BJ (cell line): ENCODE results near the gene OR10AD1. TPM values are rescaled to one million over a fixed set of nuclear protein-coding genes. Genes with fewer than 3 reads are reported as not detected.
A peak's percentile ranks its signal among the peaks of the same experiment; 100 is the strongest.
"Not testable (repeated sequence)": the region's sequence is repeated elsewhere in the genome, so short reads cannot be mapped to it uniquely, and the experiment has no call there.

ENCODE experiments used
- CTCF ChIA-PET: fragments of 350-600 bp; formaldehyde crosslinking; extraction: SDS; loops from one replicate; lab custom pipeline; 2021; ENCODE audit warnings: antibody characterized with exemption, inconsistent platforms; lab: Yijun Ruan, JAX
- POLR2A ChIA-PET: fragments of 300-600 bp; sonication (Branson Sonifier 250); formaldehyde crosslinking; extraction: SDS; loops from one replicate; lab custom pipeline; 2021; ENCODE audit warnings: antibody characterized with exemption; lab: Charles Lee
- DNase-seq: peaks from one replicate; pipeline ENCODE4 v3.0.0-alpha.2; 2011; ENCODE audit warnings: low read depth
- H3K27me3 ChIP-seq: 2 replicates; pipeline ENCODE4 v1.6.0; 2011; ENCODE audit warnings: low read length; ENCODE audit not compliant: control insufficient read depth, insufficient read depth
- H3K36me3 ChIP-seq: 2 replicates; pipeline ENCODE4 v1.5.1; 2011; ENCODE audit warnings: low read length; ENCODE audit not compliant: control insufficient read depth, insufficient read depth
- H3K4me3 ChIP-seq: 2 replicates; pipeline ENCODE4 v1.5.1; 2011; ENCODE audit warnings: low read depth, mild to moderate bottlenecking, control low read depth, low read length
- polyA plus RNA-seq: library from polyadenylated mRNA; depleted of rRNA; stranded (reverse); fragments of >200 nt; gene quantifications from 2 replicates; pipeline ENCODE4 v1.2.3, GENCODE V29; 2011; rRNA removed
- TF ChIP-seq, protein P1 (sequence below): IDR thresholded peaks from 2 replicates; pipeline ENCODE4 v1.5.1; 2011; ENCODE audit warnings: low read depth, mild to moderate bottlenecking, control low read depth, inconsistent platforms, low read length, moderate library complexity; ENCODE audit not compliant: insufficient read depth

Gene OR10AD1
- polyA plus RNA-seq, 1 experiment, result not detected

DNA sequence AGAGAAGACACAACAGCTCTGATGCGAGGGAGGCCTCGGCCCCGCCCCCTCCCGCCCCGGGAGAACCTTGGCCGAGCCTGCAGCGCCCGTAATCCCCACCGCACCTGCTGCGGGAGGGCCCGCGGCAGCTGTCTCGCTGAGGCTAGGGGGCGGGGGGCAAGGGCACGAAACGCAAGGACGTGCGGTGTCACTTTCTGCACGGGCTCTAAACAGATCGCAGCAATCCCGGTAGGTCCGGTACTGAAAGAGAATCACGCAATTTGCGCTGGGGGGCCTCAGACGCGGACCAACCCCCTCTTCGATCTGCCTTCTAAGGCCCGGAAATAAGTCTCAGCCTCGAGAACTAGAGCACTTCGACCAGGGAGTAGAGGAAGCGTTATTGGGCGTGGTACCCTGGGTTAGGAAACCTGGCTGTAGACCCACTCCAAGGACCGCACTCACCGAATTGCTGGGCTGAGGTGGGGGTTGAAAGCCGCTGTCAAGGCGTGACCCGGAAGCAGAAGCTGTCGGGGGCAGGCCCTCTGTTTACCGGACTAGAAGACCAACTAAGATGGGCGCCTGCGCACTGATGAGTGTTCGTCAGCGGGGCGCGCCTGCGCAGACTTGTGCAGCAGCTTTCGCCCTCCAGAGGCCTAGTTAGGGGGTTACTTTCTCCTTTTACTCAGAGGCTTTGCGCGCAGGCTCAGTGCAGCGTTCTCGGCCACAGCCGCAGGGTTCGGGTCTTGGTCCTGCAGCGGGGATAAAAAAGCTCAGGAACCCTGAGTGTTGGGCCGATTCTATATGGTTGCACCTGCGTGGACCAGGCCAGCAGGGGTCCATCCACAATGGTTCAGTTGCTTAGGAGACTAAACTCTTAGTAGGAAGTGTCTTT lies 45.8 kb downstream of the OR10AD1 start, which contains the start of gene ASB8:
Gene ASB8, minus strand, starts transcription at position 498 of the 871 bp plus-strand sequence. CDS start 4,019 bp downstream, outside the sequence.
- no peaks in the 10 kb centered on the region for H3K27me3 ChIP-seq
- POLR2A ChIA-PET, result interaction anchor here (0.5 to 1.0 kb wide), 2 partner anchors 10 to 451 kb away, joined by 3 read pairs; partner anchors contain the start of gene RPAP3
- TF ChIP-seq, protein P1, sequence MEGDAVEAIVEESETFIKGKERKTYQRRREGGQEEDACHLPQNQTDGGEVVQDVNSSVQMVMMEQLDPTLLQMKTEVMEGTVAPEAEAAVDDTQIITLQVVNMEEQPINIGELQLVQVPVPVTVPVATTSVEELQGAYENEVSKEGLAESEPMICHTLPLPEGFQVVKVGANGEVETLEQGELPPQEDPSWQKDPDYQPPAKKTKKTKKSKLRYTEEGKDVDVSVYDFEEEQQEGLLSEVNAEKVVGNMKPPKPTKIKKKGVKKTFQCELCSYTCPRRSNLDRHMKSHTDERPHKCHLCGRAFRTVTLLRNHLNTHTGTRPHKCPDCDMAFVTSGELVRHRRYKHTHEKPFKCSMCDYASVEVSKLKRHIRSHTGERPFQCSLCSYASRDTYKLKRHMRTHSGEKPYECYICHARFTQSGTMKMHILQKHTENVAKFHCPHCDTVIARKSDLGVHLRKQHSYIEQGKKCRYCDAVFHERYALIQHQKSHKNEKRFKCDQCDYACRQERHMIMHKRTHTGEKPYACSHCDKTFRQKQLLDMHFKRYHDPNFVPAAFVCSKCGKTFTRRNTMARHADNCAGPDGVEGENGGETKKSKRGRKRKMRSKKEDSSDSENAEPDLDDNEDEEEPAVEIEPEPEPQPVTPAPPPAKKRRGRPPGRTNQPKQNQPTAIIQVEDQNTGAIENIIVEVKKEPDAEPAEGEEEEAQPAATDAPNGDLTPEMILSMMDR, result peak; percentile 54

DNA sequence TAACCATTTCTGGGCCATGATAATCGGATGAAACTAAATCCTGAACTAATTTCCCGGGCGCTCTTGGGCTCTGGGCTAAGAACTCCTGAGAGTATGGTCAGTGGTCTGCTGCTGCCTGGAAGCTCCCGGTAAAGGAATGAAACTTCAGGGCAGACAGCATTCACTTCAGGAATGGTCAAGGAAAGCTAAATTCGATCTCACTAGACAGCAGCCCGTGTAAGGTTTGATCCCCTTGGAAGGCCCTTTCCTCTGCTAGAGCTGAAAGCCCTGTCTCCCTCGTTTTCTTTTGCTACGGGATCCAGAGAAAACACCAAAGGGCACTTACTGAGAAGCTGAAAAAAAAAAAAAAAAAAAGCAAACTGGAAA lies 46.5 kb downstream of the OR10AD1 start:
- DNase-seq, result no peak
- POLR2A ChIA-PET, result no interaction called here
- Histone ChIP-seq H3K36me3 (no peaks in the 10 kb centered on the region), H3K4me3 (peak overlapping the region; percentile 96), H3K27me3 (no peaks in the 10 kb centered on the region)
- CTCF ChIA-PET, result interaction anchor here (0.7 to 1.7 kb wide), 3 partner anchors 12 to 193 kb away, joined by 3 to 7 read pairs (median 3); partner anchors contain the start of genes CCDC184 and TMEM106C
- TF ChIP-seq, protein P1, result no peak

More for the DNA sequence above, 45.8 kb downstream of the OR10AD1 start, which contains the start of gene ASB8:
- Histone ChIP-seq H3K4me3 (peak within 1 kb of the TSS; percentile 96), H3K36me3 (no peaks in the 10 kb centered on the region)
- peak; percentile 91 for DNase-seq
- CTCF ChIA-PET, result interaction anchor here (0.6 to 1.7 kb wide), 8 partner anchors 9 to 194 kb away, joined by 3 to 7 read pairs (median 3); partner anchors contain the start of genes CCDC184 and TMEM106C

DNA sequence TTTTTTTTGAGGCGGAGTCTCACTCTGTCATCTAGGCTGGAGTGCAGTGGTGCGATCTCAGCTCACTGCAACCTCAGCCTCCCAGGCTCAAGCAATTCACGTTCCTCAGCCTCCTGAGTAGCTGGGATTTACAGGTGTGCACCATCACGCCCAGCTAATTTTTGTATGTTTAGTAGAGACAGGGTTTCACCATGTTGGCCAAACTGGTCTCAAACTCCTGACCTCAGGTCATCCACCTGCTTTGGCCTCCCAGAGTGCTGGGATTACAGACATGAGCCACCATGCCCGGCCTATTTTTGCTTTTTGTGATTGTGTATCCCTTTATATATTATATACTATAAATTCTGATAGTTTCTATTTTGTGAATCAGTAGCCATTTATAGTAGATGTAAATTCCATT lies 47.3 kb downstream of the OR10AD1 start:
- DNase-seq, H3K36me3 ChIP-seq, POLR2A ChIA-PET, CTCF ChIA-PET, H3K27me3 ChIP-seq, H3K4me3 ChIP-seq: not testable (repeated sequence)

Other genes with a start within 250 kb of the OR10AD1 start
- 188 and 217 TPM in 2 replicates for gene TMEM106C, start 239.7 kb downstream of the OR10AD1 start, polyA plus RNA-seq
- not detected in 2 replicates for gene COL2A1, start 198.8 kb downstream of the OR10AD1 start, polyA plus RNA-seq
- gene SENP1, start 97.2 kb downstream of the OR10AD1 start, polyA plus RNA-seq, result 10.3 and 20.0 TPM in 2 replicates
- 43.4 and 45.9 TPM in 2 replicates for gene PFKM, start 83.9 kb downstream of the OR10AD1 start, polyA plus RNA-seq
- 31.1 and 34.4 TPM in 2 replicates for gene ASB8, start 45.8 kb downstream of the OR10AD1 start, polyA plus RNA-seq
- 0.38 and 0.45 TPM in 2 replicates for gene CCDC184, start 19.6 kb downstream of the OR10AD1 start, polyA plus RNA-seq
- 7.5 and 7.6 TPM in 2 replicates for gene ZNF641, start 147.6 kb upstream of the OR10AD1 start, polyA plus RNA-seq